HG02981 (cell line): ENCODE measurements around the gene INSRR.
A peak's percentile ranks its signal among the peaks of the same experiment; 100 is the strongest.

ENCODE experiments used
- ATAC-seq: cut with Tn5 transposase; IDR thresholded peaks from one replicate; pipeline ENCODE4 v1.9.1; 2021; ENCODE audit warnings: mild to moderate bottlenecking, moderate library complexity; ENCODE audit not compliant: unreplicated experiment

Gene INSRR

GRCh38 chr1:156836041-156836654 lies 22.8 kb downstream of the INSRR start:
- ATAC-seq = no peak

- ATAC-seq = no peak
These were observed 24.6 kb downstream of the INSRR start for GRCh38 chr1:156834322-156834721.

GRCh38 chr1:156833603-156834002 lies 25.3 kb downstream of the INSRR start:
- ATAC-seq = no peak

GRCh38 chr1:156832434-156832833 lies 26.5 kb downstream of the INSRR start:
- no peak for ATAC-seq

GRCh38 chr1:156828400-156829124 lies 30.4 kb downstream of the INSRR start:
- no peak for ATAC-seq

- no peak for ATAC-seq
These were observed 32.3 kb downstream of the INSRR start for GRCh38 chr1:156826630-156827029.

GRCh38 chr1:156823210-156823790 lies 35.6 kb downstream of the INSRR start:
- ATAC-seq = no peak

- ATAC-seq = no peak
These were observed 36.2 kb downstream of the INSRR start for GRCh38 chr1:156822680-156823079.

- ATAC-seq = no peak
These were observed 37.1 kb downstream of the INSRR start for GRCh38 chr1:156821801-156822200.

GRCh38 chr1:156816561-156817328 lies 42.2 kb downstream of the INSRR start, which contains the start of gene SH2D2A:
Gene SH2D2A, minus strand, starts transcription at chr1:156816848. Its CDS starts 140 bp downstream, at chr1:156816708.
- peak; percentile 86 for ATAC-seq

- ATAC-seq = no peak
These were observed 42.9 kb downstream of the INSRR start for GRCh38 chr1:156815961-156816422.

- no peak for ATAC-seq
These were observed 43.5 kb downstream of the INSRR start for GRCh38 chr1:156815307-156815826.

GRCh38 chr1:156814571-156815260 lies 44.2 kb downstream of the INSRR start:
- ATAC-seq = no peak

- ATAC-seq = no peak
These were observed 45.0 kb downstream of the INSRR start for GRCh38 chr1:156813750-156814570.

- ATAC-seq = no peak
These were observed 45.6 kb downstream of the INSRR start for GRCh38 chr1:156813298-156813697.

GRCh38 chr1:156812293-156812990 lies 46.5 kb downstream of the INSRR start:
- ATAC-seq = no peak

- ATAC-seq = no peak
These were observed 47.7 kb downstream of the INSRR start for GRCh38 chr1:156811168-156811567.

- ATAC-seq = no peak
These were observed 49.1 kb downstream of the INSRR start for GRCh38 chr1:156809711-156810366.
